CD4-positive, alpha-beta T cell treated with Interleukin-17A for 4 hours (primary cell): ENCODE data around the gene NEDD8.
A peak's percentile ranks its signal among the peaks of the same experiment; 100 is the strongest.

Experiments
- DNase-seq: peaks from one replicate; pipeline ENCODE4 v3.0.0-alpha.2; 2020; ENCODE audit warnings: mixed read lengths

NEDD8 gene

GRCh38 chr14:24177041-24177825 is 54.9 kb downstream of the NEDD8 start:
- DNase-seq, result no peak

GRCh38 chr14:24176599-24176998 is 55.6 kb downstream of the NEDD8 start:
- no peak for DNase-seq

- DNase-seq, result no peak
Observed at GRCh38 chr14:24172871-24173281, 59.3 kb downstream of the NEDD8 start.

GRCh38 chr14:24172261-24172860 is 59.8 kb downstream of the NEDD8 start:
- peak; percentile 16 for DNase-seq

- peak; percentile 81 for DNase-seq
Observed at GRCh38 chr14:24171422-24172260, 60.5 kb downstream of the NEDD8 start, which contains the start of gene REC8. TSS of gene REC8 (plus strand) at chr14:24172080. CDS start at chr14:24172553, 473 bp downstream.

GRCh38 chr14:24167469-24168114 is 64.6 kb downstream of the NEDD8 start:
- no peak for DNase-seq
